GM21515 (cell line): ENCODE results near the gene FNTB.

Experiments used
- ATAC-seq: cut with Tn5 transposase; IDR thresholded peaks from one replicate; pipeline ENCODE4 v1.9.1; 2021; ENCODE audit not compliant: unreplicated experiment

Gene FNTB

GRCh38 chr14:65044596-65044959, 57.9 kb downstream of the FNTB start:
- no peak for ATAC-seq

- ATAC-seq: no peak
Measured at GRCh38 chr14:65045006-65045405, 58.3 kb downstream of the FNTB start.

GRCh38 chr14:65045709-65046108, 59.0 kb downstream of the FNTB start:
- ATAC-seq: no peak

GRCh38 chr14:65052832-65053231, 66.1 kb downstream of the FNTB start:
- ATAC-seq: no peak

- ATAC-seq: no peak
Measured at GRCh38 chr14:65053466-65053865, 66.8 kb downstream of the FNTB start.

- ATAC-seq: no peak
Measured at GRCh38 chr14:65054471-65055085, 67.9 kb downstream of the FNTB start.

- no peak for ATAC-seq
Measured at GRCh38 chr14:65057695-65058094, 71.0 kb downstream of the FNTB start.

- no peak for ATAC-seq
Measured at GRCh38 chr14:65062096-65063075, 75.7 kb downstream of the FNTB start.

GRCh38 chr14:65065719-65066118, 79.0 kb downstream of the FNTB start:
- ATAC-seq: no peak

GRCh38 chr14:65069874-65070413, 83.2 kb downstream of the FNTB start:
- no peak for ATAC-seq

GRCh38 chr14:65070471-65070976, 83.8 kb downstream of the FNTB start:
- ATAC-seq: no peak

GRCh38 chr14:65071544-65071943, 84.8 kb downstream of the FNTB start:
- ATAC-seq: no peak

GRCh38 chr14:65072256-65072655, 85.6 kb downstream of the FNTB start:
- no peak for ATAC-seq

GRCh38 chr14:65072937-65073336, 86.2 kb downstream of the FNTB start:
- ATAC-seq: no peak

GRCh38 chr14:65073605-65074201, 87.0 kb downstream of the FNTB start:
- no peak for ATAC-seq

- no peak for ATAC-seq
Measured at GRCh38 chr14:65074449-65075150, 87.9 kb downstream of the FNTB start.

GRCh38 chr14:65075628-65076325, 89.1 kb downstream of the FNTB start:
- ATAC-seq: no peak

GRCh38 chr14:65077318-65077717, 90.6 kb downstream of the FNTB start:
- no peak for ATAC-seq

- ATAC-seq: no peak
Measured at GRCh38 chr14:65079201-65079600, 92.5 kb downstream of the FNTB start.

GRCh38 chr14:65079768-65080167, 93.1 kb downstream of the FNTB start:
- ATAC-seq: no peak
